Bronchial epithelial cell (primary cell): ENCODE results near the gene RUNX1. TPM values are rescaled to one million over a fixed set of nuclear protein-coding genes. Genes with fewer than 3 reads are reported as not detected.

ENCODE experiments used
- DNase-seq: peaks from one replicate; pipeline ENCODE4 v3.0.0-alpha.2; 2010; ENCODE audit warnings: low read depth
- FAIRE-seq: peaks from 2 replicates; lab custom pipeline; 2011; peaks lifted over from hg19 to GRCh38; lab: Jason Lieb, UNC
- H3K27me3 ChIP-seq: 2 replicates; pipeline ENCODE4 v1.5.1; 2011; ENCODE audit warnings: low read length; ENCODE audit not compliant: control insufficient read depth, insufficient read depth
- H3K36me3 ChIP-seq: 2 replicates; pipeline ENCODE4 v1.5.1; 2011; ENCODE audit warnings: low read length; ENCODE audit not compliant: control insufficient read depth, insufficient read depth
- H3K4me3 ChIP-seq: 2 replicates; pipeline ENCODE4 v1.5.1; 2011; ENCODE audit warnings: mild to moderate bottlenecking, low read depth, low read length, control low read depth
- total RNA-seq: library from RNA; depleted of rRNA; stranded (reverse); fragments of >200 nt; gene quantifications from 2 replicates; pipeline ENCODE4 v1.2.1, GENCODE V29; 2014
- TF ChIP-seq, protein P1 (sequence below): IDR thresholded peaks from 2 replicates; pipeline ENCODE4 v1.5.1; 2011; ENCODE audit warnings: mild to moderate bottlenecking, moderate library complexity, low read length, control low read depth, inconsistent platforms; ENCODE audit not compliant: insufficient read depth, severe bottlenecking

RUNX1 gene
- total RNA-seq, 1 donor from 2014 or later = 11.8 TPM

DNA sequence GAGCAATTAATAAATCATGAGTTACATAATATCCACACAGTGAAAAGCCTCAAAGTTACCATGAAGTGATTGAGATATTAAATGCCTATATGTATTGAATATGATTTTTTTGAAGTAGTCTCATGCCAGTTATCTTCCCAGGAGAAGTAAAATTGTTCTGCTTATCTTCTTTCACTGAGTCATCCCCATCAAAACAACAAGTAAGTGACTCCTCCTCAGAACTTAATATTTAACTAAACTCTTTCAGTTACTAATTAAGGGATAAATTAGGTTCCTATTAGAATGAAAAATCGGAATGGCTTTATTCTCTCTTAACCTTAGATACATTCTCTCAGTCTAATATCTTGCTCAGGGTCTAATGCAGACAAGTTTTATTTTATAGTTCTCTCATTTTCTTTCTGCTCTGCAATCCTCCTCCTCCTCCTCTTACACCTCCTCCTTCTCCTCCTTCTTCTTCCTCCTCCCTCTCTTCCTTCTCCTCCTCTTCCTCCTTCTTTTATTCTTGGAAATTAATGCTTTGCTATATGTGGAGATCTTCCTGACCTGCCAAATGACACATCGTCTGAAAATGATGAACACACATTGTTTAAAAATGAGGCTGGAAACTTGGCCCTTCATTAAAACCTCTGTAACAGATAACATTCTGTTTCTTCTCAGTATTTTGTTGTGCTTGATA is 110.9 kb downstream of the RUNX1 start:
- Histone ChIP-seq H3K4me3 (no peak overlapping the region), H3K27me3 (no peaks in the 10 kb centered on the region), H3K36me3 (no peaks in the 10 kb centered on the region)
- DNase-seq = peak; percentile 55
- TF ChIP-seq, protein P1, sequence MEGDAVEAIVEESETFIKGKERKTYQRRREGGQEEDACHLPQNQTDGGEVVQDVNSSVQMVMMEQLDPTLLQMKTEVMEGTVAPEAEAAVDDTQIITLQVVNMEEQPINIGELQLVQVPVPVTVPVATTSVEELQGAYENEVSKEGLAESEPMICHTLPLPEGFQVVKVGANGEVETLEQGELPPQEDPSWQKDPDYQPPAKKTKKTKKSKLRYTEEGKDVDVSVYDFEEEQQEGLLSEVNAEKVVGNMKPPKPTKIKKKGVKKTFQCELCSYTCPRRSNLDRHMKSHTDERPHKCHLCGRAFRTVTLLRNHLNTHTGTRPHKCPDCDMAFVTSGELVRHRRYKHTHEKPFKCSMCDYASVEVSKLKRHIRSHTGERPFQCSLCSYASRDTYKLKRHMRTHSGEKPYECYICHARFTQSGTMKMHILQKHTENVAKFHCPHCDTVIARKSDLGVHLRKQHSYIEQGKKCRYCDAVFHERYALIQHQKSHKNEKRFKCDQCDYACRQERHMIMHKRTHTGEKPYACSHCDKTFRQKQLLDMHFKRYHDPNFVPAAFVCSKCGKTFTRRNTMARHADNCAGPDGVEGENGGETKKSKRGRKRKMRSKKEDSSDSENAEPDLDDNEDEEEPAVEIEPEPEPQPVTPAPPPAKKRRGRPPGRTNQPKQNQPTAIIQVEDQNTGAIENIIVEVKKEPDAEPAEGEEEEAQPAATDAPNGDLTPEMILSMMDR = no peak
- FAIRE-seq = no peak

DNA sequence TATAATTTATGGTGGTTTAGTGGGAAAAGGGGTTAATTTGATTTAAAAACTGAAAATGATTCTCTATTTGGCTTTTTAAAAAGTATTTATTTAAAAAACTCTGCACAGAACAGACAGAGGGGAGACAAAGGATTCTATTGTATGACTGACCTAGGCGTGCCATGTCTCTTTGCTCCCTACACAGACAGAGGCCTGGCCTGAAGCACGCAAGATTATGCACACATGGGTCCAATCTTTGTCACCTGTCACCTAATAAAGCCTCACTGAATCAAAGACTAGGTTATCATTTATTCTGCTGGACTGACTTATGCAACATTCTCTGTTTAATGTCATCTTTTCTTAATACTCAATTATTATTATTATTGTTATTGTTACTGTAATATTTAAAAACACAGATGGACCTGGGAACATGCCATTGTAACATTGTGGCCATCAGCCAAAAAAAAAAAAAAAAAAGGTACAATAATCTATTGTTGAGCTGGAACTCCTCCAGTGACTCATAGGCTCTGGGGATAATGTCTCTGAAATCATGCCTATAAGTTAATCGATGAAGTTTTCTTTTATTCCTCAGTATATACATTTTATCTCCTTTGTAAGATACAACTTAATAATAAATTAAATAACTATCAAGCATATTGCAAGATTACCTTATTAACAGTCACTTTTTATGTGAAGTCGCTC is 112.1 kb downstream of the RUNX1 start:
- no peak overlapping the region for H3K4me3 ChIP-seq
- TF ChIP-seq, protein P1 = no peak
- no peaks in the 10 kb centered on the region for H3K27me3 ChIP-seq
- DNase-seq (peak; percentile 55), FAIRE-seq (no peak)
- no peaks in the 10 kb centered on the region for H3K36me3 ChIP-seq

DNA sequence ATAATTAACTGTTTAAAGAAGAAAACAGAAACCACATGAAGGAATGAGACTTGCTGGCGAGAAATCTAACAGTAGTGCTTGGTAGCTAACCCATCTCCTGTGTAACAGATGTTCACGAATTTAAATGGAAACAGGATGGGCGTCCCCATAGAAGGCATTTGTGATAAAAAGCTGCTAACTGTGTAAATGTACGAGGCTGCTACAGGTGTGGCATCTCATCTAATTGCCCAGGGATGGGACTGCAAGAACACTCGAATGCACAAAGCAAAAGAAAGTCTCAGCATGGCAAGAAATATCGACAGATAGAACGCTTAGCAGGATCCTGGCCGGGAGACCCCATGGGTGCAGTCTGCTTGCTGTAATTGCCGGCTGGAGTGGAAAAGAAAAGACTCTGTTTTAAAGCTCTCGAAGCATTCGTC is 112.7 kb downstream of the RUNX1 start:
- TF ChIP-seq, protein P1 = no peak
- DNase-seq = no peak
- H3K27me3 ChIP-seq = no peaks in the 10 kb centered on the region
- no peak overlapping the region for H3K4me3 ChIP-seq
- no peak for FAIRE-seq
- H3K36me3 ChIP-seq = no peaks in the 10 kb centered on the region

DNA sequence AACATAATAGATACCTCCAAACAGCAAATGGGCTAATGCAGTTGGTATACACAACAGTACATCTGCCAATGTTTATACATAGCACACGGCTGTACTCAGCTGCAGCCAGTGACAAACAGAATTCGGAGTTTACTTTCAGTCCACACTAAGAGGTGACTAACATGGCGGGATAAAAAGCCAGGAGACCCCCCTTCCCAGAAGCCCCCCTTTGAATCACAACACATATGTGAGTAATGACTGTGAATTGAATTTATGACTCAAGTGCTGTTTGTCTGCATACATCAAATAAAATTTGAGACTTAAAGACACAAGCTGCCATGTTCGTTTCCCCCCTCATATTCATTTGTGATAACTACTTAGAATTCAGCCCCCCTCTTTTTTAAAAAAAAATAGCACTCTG is 113.2 kb downstream of the RUNX1 start:
- DNase-seq = no peak
- Histone ChIP-seq H3K4me3 (no peak overlapping the region), H3K36me3 (no peaks in the 10 kb centered on the region), H3K27me3 (no peaks in the 10 kb centered on the region)
- FAIRE-seq = no peak
- TF ChIP-seq, protein P1 = no peak

DNA sequence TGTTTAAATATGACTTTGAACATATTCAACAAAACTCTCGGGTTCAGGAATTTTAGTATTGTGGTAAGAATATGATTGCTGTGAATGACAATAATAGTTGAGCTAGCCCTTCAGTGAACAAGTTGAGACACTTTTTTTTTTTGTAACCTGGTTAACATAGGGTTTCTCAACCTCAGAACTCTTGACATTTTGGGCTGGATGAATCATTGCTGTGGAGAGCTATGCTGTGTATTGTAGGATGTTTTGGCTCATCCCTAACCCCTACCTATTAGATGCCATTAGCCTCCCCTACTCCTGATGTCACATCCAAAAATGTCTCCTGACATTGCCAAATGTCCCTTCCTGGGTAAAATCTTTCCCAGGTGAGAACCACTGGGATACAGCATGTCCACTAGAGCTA is 113.7 kb downstream of the RUNX1 start:
- H3K4me3 ChIP-seq = no peak overlapping the region
- DNase-seq (peak; percentile 79), FAIRE-seq (no peak)
- H3K27me3 ChIP-seq = no peaks in the 10 kb centered on the region
- no peaks in the 10 kb centered on the region for H3K36me3 ChIP-seq
- TF ChIP-seq, protein P1 = no peak
